H9 (cell line): ENCODE measurements around the gene C8G. TPM values are rescaled to one million over a fixed set of nuclear protein-coding genes. Genes with fewer than 3 reads are reported as not detected.

ENCODE experiments used
- DNase-seq: peaks from one replicate; pipeline ENCODE4 v3.0.0-alpha.2; 2017
- H2AFZ ChIP-seq: one replicate; pipeline ENCODE4 v1.6.1; 2013; ENCODE audit warnings: mild to moderate bottlenecking, low read length, control low read depth, moderate library complexity
- H2AK5ac ChIP-seq: 2 replicates; pipeline ENCODE4 v1.6.1; 2013; ENCODE audit warnings: low read length, control low read depth, mixed read lengths; ENCODE audit not compliant: insufficient read length
- H2BK120ac ChIP-seq: one replicate; pipeline ENCODE4 v1.6.1; 2013; ENCODE audit warnings: low read depth, mild to moderate bottlenecking, low read length, control low read depth, inconsistent platforms; ENCODE audit not compliant: poor library complexity, severe bottlenecking
- H2BK12ac ChIP-seq: 2 replicates; pipeline ENCODE4 v1.6.1; 2013; ENCODE audit warnings: low read length, control low read depth, mixed read lengths, low read depth; ENCODE audit not compliant: insufficient read length
- H2BK15ac ChIP-seq: 2 replicates; pipeline ENCODE4 v1.6.1; 2013; ENCODE audit warnings: low read depth, low read length, control low read depth
- H2BK20ac ChIP-seq: one replicate; pipeline ENCODE4 v1.6.1; 2013; ENCODE audit warnings: low read depth, mild to moderate bottlenecking, low read length, control low read depth, inconsistent platforms; ENCODE audit not compliant: poor library complexity, severe bottlenecking
- H2BK5ac ChIP-seq: 2 replicates; pipeline ENCODE4 v1.6.1; 2013; ENCODE audit warnings: low read length, control low read depth, mixed read lengths; ENCODE audit not compliant: insufficient read length
- H3K14ac ChIP-seq: 2 replicates; pipeline ENCODE4 v1.6.1; 2013; ENCODE audit warnings: low read length, control low read depth; ENCODE audit not compliant: insufficient read depth
- H3K18ac ChIP-seq: 2 replicates; pipeline ENCODE4 v1.6.1; 2013; ENCODE audit warnings: low read depth, mild to moderate bottlenecking, mixed read lengths, low read length, control low read depth; ENCODE audit not compliant: insufficient read length
- H3K23ac ChIP-seq: 2 replicates; pipeline ENCODE4 v1.6.1; 2013; ENCODE audit warnings: low read length, control low read depth, mixed read lengths, low read depth; ENCODE audit not compliant: insufficient read length
- H3K23me2 ChIP-seq: 2 replicates; pipeline ENCODE4 v1.6.1; 2013; ENCODE audit warnings: low read depth, mild to moderate bottlenecking, mixed read lengths, low read length, control low read depth; ENCODE audit not compliant: insufficient read length, poor library complexity, severe bottlenecking
- H3K27ac ChIP-seq: 2 replicates; pipeline ENCODE4 v1.5.1; 2013; ENCODE audit warnings: low read length, control low read depth, mixed read lengths, low read depth; ENCODE audit not compliant: insufficient read length
- H3K27me3 ChIP-seq: 2 replicates; pipeline ENCODE4 v1.6.1; 2013; ENCODE audit warnings: low read length, control low read depth, inconsistent platforms; ENCODE audit not compliant: insufficient read depth
- H3K4ac ChIP-seq: 2 replicates; pipeline ENCODE4 v1.6.1; 2013; ENCODE audit warnings: low read depth, mild to moderate bottlenecking, control low read depth, inconsistent platforms, low read length, moderate library complexity
- H3K4me1 ChIP-seq: 2 replicates; pipeline ENCODE4 v1.6.1; 2013; ENCODE audit warnings: low read length, control low read depth, inconsistent platforms; ENCODE audit not compliant: insufficient read depth
- H3K4me2 ChIP-seq: 2 replicates; pipeline ENCODE4 v1.6.1; 2013; ENCODE audit warnings: low read length, control low read depth, mixed read lengths; ENCODE audit not compliant: insufficient read length, insufficient read depth
- H3K56ac ChIP-seq: 2 replicates; pipeline ENCODE4 v1.6.1; 2013; ENCODE audit warnings: low read depth, mild to moderate bottlenecking, mixed read lengths, low read length, control low read depth; ENCODE audit not compliant: insufficient read length
- H3K79me1 ChIP-seq: 2 replicates; pipeline ENCODE4 v1.6.1; 2013; ENCODE audit warnings: low read depth, mild to moderate bottlenecking, moderate library complexity, low read length, control low read depth, inconsistent platforms; ENCODE audit not compliant: insufficient read depth, poor library complexity, severe bottlenecking
- H3K79me2 ChIP-seq: 2 replicates; pipeline ENCODE4 v1.6.1; 2013; ENCODE audit warnings: low read length, control low read depth, inconsistent platforms; ENCODE audit not compliant: insufficient read depth
- H3K9ac ChIP-seq: 2 replicates; pipeline ENCODE4 v1.6.1; 2013; ENCODE audit warnings: low read length, control low read depth, mixed read lengths; ENCODE audit not compliant: insufficient read length; ENCODE audit errors: extremely low read depth
- H3K9me3 ChIP-seq: one replicate; pipeline ENCODE4 v1.6.1; 2013; ENCODE audit warnings: low read depth, low read length, inconsistent platforms; ENCODE audit not compliant: control insufficient read depth
- H3T11ph ChIP-seq: one replicate; pipeline ENCODE4 v1.6.1; 2013; ENCODE audit warnings: mild to moderate bottlenecking, low read length, control low read depth, inconsistent platforms
- H4K20me1 ChIP-seq: one replicate; pipeline ENCODE4 v1.6.1; 2013; ENCODE audit not compliant: control insufficient read depth, insufficient read length, insufficient read depth
- H4K5ac ChIP-seq: 2 replicates; pipeline ENCODE4 v1.6.1; 2013; ENCODE audit warnings: low read depth, mild to moderate bottlenecking, mixed read lengths, low read length, control low read depth; ENCODE audit not compliant: insufficient read length
- H4K8ac ChIP-seq: replicated peaks from 2 replicates; pipeline ENCODE4 v1.6.1; 2013; ENCODE audit warnings: low read length, control low read depth, mixed read lengths, low read depth; ENCODE audit not compliant: insufficient read length
- H4K91ac ChIP-seq: 2 replicates; pipeline ENCODE4 v1.6.1; 2013; ENCODE audit warnings: low read depth, mild to moderate bottlenecking, moderate library complexity, mixed read lengths, low read length, control low read depth; ENCODE audit not compliant: insufficient read length
- H3K27ac Mint-ChIP-seq, 3 experiments: 2 replicates in 2 of 3; 3 replicates in 1 of 3; pipeline ENCODE4 v1.8.0; 2020 to 2021; ENCODE audit warnings: mixed read lengths in 3 of 3, mild to moderate bottlenecking in 1 of 3, moderate library complexity in 1 of 3
- H3K27me3 Mint-ChIP-seq: 2 replicates; pipeline ENCODE4 v1.8.0; 2021; ENCODE audit warnings: low read depth, mild to moderate bottlenecking, moderate library complexity, mixed read lengths
- H3K36me3 Mint-ChIP-seq, 3 experiments: 2 replicates in 2 of 3; 3 replicates in 1 of 3; pipeline ENCODE4 v1.8.0; 2020 to 2021; ENCODE audit warnings: low read depth in 3 of 3, mixed read lengths in 3 of 3; ENCODE audit not compliant: insufficient read depth in 1 of 3
- H3K4me1 Mint-ChIP-seq, 2 experiments: 2 replicates each; pipeline ENCODE4 v1.8.0; 2020; ENCODE audit warnings: mixed read lengths in 2 of 2
- H3K4me3 Mint-ChIP-seq, 2 experiments: 2 replicates in 1 of 2; 3 replicates in 1 of 2; pipeline ENCODE4 v1.8.0; 2020 to 2021; ENCODE audit warnings: mild to moderate bottlenecking in 2 of 2, mixed read lengths in 2 of 2, moderate library complexity in 1 of 2
- H3K9me3 Mint-ChIP-seq, 2 experiments: 2 replicates in 1 of 2; 3 replicates in 1 of 2; pipeline ENCODE4 v1.8.0; 2020; ENCODE audit warnings: mild to moderate bottlenecking in 2 of 2, mixed read lengths in 2 of 2, moderate library complexity in 1 of 2
- WGBS: extraction: QIAGEN DNeasy Blood & Tissue Kit; methylation state at CpG from one replicate; pipeline ENCODE4 v1.1.7; 2013; ENCODE audit warnings: missing lambda C conversion rate, low lambda C conversion rate, mixed read lengths; ENCODE audit not compliant: insufficient read length; ENCODE audit errors: extremely low coverage; 5-methylcytosine and 5-hydroxymethylcytosine counted together
- total RNA-seq: library from RNA; stranded (reverse); gene quantifications from 2 replicates; pipeline ENCODE4 v1.2.1, GENCODE V29; 2021
- TF ChIP-seq, protein P1 (sequence below): fragments of 200-600 bp; sonication (generic); conservative IDR thresholded peaks from 3 replicates; pipeline ENCODE4 v1.8.0; 2021; ENCODE audit warnings: antibody characterized with exemption, mild to moderate bottlenecking

The C8G gene
- total RNA-seq, 1 experiment from 2014 or later, result 0.96 TPM

DNA sequence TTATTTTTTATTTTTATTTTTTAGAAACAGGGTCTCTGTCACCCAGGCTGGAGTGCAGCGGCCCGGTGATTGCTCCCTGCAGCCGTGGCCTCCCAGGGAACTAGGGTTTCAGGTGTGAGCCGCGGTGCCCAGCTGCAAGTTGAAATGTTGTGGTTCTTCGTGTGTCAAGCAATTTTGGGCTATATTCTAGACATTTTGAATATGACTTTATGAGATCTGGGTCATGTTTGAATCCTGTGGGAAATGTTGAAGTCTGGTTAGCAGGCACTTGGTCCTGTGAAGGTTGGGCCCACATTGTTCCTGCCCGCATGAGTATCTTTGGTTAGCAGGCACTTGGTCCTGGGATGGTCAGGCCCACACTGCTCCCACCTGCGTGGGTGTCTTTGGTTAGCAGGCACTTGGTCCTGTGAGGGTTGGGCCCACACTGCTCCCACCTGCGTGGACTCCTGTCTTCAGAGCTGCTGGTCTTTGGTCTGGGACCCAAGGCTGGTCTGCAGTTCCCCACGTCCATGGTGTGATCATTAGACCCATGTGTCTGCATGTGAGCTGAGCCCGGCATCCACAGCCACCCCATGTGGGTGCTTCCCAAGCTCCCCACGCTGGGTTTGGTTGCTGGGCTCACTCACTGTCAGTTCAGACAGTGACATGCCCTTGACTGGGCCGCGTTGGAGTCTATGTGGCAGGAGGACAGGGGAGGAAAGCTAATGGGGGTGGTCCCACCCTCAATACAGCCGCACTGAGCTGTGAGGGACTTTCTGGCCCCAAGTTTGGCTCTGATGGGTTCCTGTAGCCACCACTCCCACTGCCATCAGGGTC, 7.6 kb upstream of the C8G start:
- Histone ChIP-seq H3K79me1 (no peaks in the 10 kb centered on the region), H3K4ac (no peak overlapping the region), H3K18ac (no peak overlapping the region), H4K8ac (no peak overlapping the region), H3K14ac (no peak overlapping the region), H3K79me2 (no peaks in the 10 kb centered on the region), H3K56ac (no peak overlapping the region), H2BK5ac (peak overlapping the region; percentile 60), H2BK120ac (no peak overlapping the region), H4K91ac (no peak overlapping the region), H3K4me1 (no peaks in the 10 kb centered on the region; the same call in 1 of the 2 replicates), H2AFZ (no peak overlapping the region), H3K9ac (no peak overlapping the region), H3K9me3 (no peaks in the 10 kb centered on the region), H2BK15ac (no peak overlapping the region), H3K27me3 (no peaks in the 10 kb centered on the region), H3T11ph (no peak overlapping the region), H3K23ac (no peak overlapping the region), H2BK20ac (no peak overlapping the region), H3K23me2 (no peaks in the 10 kb centered on the region), H3K27ac (no peak overlapping the region), H4K5ac (no peak overlapping the region), H2BK12ac (no peak overlapping the region), H2AK5ac (no peak overlapping the region), H4K20me1 (no peaks in the 10 kb centered on the region), H3K4me2 (no peak overlapping the region)
- H3K27me3 Mint-ChIP-seq, result peaks cover 3% of the 10 kb centered on the region; the same call in 1 of the 2 replicates
- peaks cover 8 to 16% of the 10 kb centered on the region in 2 experiments for H3K4me1 Mint-ChIP-seq
- H3K36me3 Mint-ChIP-seq, result peaks cover 16 to 70% (median 48%) of the 10 kb centered on the region in 3 experiments
- H3K27ac Mint-ChIP-seq, result peak overlapping the region in 2 of 3 experiments; percentile 42 to 73; a peak in 2 of 7 replicates
- no peak for DNase-seq
- no peaks in the 10 kb centered on the region for H3K9me3 Mint-ChIP-seq
- no CpG with 5 or more reads among the region's 15 CpGs for WGBS
- H3K4me3 Mint-ChIP-seq, result no peak overlapping the region
- TF ChIP-seq, protein P1, sequence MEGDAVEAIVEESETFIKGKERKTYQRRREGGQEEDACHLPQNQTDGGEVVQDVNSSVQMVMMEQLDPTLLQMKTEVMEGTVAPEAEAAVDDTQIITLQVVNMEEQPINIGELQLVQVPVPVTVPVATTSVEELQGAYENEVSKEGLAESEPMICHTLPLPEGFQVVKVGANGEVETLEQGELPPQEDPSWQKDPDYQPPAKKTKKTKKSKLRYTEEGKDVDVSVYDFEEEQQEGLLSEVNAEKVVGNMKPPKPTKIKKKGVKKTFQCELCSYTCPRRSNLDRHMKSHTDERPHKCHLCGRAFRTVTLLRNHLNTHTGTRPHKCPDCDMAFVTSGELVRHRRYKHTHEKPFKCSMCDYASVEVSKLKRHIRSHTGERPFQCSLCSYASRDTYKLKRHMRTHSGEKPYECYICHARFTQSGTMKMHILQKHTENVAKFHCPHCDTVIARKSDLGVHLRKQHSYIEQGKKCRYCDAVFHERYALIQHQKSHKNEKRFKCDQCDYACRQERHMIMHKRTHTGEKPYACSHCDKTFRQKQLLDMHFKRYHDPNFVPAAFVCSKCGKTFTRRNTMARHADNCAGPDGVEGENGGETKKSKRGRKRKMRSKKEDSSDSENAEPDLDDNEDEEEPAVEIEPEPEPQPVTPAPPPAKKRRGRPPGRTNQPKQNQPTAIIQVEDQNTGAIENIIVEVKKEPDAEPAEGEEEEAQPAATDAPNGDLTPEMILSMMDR, result no peak
